ENCODE measurements around the gene ITGB8.

DNA sequence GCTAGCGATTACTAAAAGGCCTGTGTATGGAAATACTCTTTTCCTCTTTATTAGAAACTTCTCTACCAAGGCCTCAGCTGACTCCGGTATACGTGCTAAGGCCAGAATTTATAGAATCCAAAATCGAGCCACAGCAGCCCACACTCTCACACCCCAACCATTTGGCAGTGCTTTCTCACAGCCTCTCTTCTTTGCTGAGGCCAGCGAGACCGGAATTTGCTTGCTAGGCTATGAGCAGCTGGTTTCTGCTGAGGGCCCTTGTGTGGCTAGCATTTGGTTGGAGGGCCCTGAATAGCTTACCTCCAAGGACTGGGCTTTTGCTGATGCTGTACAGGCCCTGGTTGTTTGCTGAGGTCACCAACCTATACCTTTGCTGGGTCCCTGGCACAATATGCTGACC, 46.1 kb downstream of the ITGB8 start:
- TF ChIP-seq GATA2 (IDR thresholded peaks at IDR 0.05; ENCODE audit: low read depth, low read length) (no peak), GATA3 (IDR thresholded peaks at IDR 0.05; ENCODE audit: low read depth, low read length) (no peak)

Data from SH-SY5Y (cell line).